Keratinocyte (primary cell): Measurements from ENCODE around the gene DPP9.

ENCODE experiments used
- CTCF ChIP-seq, 3 experiments: IDR thresholded peaks in 1 of 3; conservative IDR thresholded peaks in 1 of 3; optimal IDR thresholded peaks in 1 of 3; 2 replicates in 2 of 3; 3 replicates in 1 of 3; pipeline versions ENCODE3 to v1.5.1; 2011; ENCODE audit warnings: low read length in 3 of 3, mild to moderate bottlenecking in 3 of 3, moderate library complexity in 2 of 3, control low read depth in 1 of 3, inconsistent platforms in 1 of 3; ENCODE audit not compliant: insufficient read depth in 2 of 3; ENCODE audit errors: extremely low read depth in 1 of 3
- EZH2 ChIP-seq: IDR thresholded peaks from one replicate; pipeline ENCODE4 v1.6.1; 2012; ENCODE audit warnings: inconsistent platforms, mild to moderate bottlenecking, low read length, moderate library complexity

GRCh38 chr19:4703671-4704316, 19.8 kb downstream of the DPP9 start:
- TF ChIP-seq CTCF (optimal IDR thresholded peaks at IDR 0.05 in 1 of 3, IDR thresholded peaks at IDR 0.05 in 1 of 3, conservative IDR thresholded peaks at IDR 0.05 in 1 of 3; ENCODE audit: extremely low read depth in 1 of 3, insufficient read depth in 2 of 3, low read length in 3 of 3) (no peak), EZH2 (no peak)
